OCI-LY7 (cell line): ENCODE results near the gene DCAF15. TPM values are rescaled to one million over a fixed set of nuclear protein-coding genes. Genes with fewer than 3 reads are reported as not detected.
A peak's percentile ranks its signal among the peaks of the same experiment; 100 is the strongest.

ENCODE experiments used
- BruUV-seq: library from RNA; stranded (reverse); fragments of 400-500 nt; replicated peaks from 2 replicates; lab custom pipeline; 2021; lab: Mats Ljungman, UMichigan
- CTCF ChIA-PET: fragments of 300-600 bp; sonication (Branson Sonifier 250); formaldehyde crosslinking; loops from one replicate; lab custom pipeline; 2022; ENCODE audit warnings: antibody characterized with exemption; ENCODE audit not compliant: unreplicated experiment; lab: Charles Lee
- POLR2A ChIA-PET: fragments of 300-600 bp; sonication (Branson Sonifier 250); formaldehyde crosslinking; loops from one replicate; lab custom pipeline; 2022; ENCODE audit warnings: antibody characterized with exemption; lab: Charles Lee
- DNase-seq: peaks from one replicate; pipeline ENCODE4 v3.0.0-alpha.2; 2015; ENCODE audit warnings: low spot score
- H2AFZ ChIP-seq: fragments of 200-600 bp; sonication (generic), shearing (Covaris generic); 2 replicates; pipeline ENCODE4 v1.6.1; 2014; ENCODE audit warnings: mild to moderate bottlenecking, antibody characterized with exemption, low read length, moderate library complexity
- H3K27ac ChIP-seq: fragments of 200-600 bp; sonication (generic); 2 replicates; pipeline ENCODE4 v1.5.1; 2014; ENCODE audit warnings: mixed run types, low read depth, mild to moderate bottlenecking, moderate library complexity, low read length, inconsistent platforms; ENCODE audit not compliant: poor library complexity, severe bottlenecking
- H3K36me3 ChIP-seq: fragments of 200-600 bp; sonication (generic); 2 replicates; pipeline ENCODE4 v1.6.1; 2014; ENCODE audit warnings: mild to moderate bottlenecking, antibody characterized with exemption, low read length, moderate library complexity, mixed read lengths; ENCODE audit not compliant: insufficient read depth
- H3K4me1 ChIP-seq: fragments of 200-600 bp; sonication (generic); 2 replicates; pipeline ENCODE4 v1.5.1; 2014; ENCODE audit warnings: mild to moderate bottlenecking, low read length; ENCODE audit not compliant: insufficient read depth, poor library complexity, severe bottlenecking
- H3K4me2 ChIP-seq: fragments of 200-600 bp; sonication (generic); 2 replicates; pipeline ENCODE4 v1.6.1; 2014; ENCODE audit warnings: mild to moderate bottlenecking, low read length
- H3K4me3 ChIP-seq: fragments of 200-600 bp; sonication (generic); 2 replicates; pipeline ENCODE4 v1.5.1; 2014; ENCODE audit warnings: mild to moderate bottlenecking, low read depth, low read length; ENCODE audit not compliant: poor library complexity, severe bottlenecking
- H3K79me2 ChIP-seq: fragments of 200-600 bp; sonication (generic); 2 replicates; pipeline ENCODE4 v1.6.1; 2016; ENCODE audit warnings: low read depth, mild to moderate bottlenecking, low read length, moderate library complexity, mixed read lengths; ENCODE audit not compliant: insufficient read depth
- H3K9me2 ChIP-seq: fragments of 200-600 bp; sonication (generic); 2 replicates; pipeline ENCODE4 v1.6.1; 2016; ENCODE audit warnings: mild to moderate bottlenecking, low read length, mixed read lengths; ENCODE audit not compliant: insufficient read depth
- H3K9me3 ChIP-seq: fragments of 200-600 bp; sonication (generic); 2 replicates; pipeline ENCODE4 v1.6.1; 2014; ENCODE audit warnings: mild to moderate bottlenecking, mixed run types, low read length, mixed read lengths
- H4K20me1 ChIP-seq: fragments of 200-600 bp; sonication (generic); 2 replicates; pipeline ENCODE4 v1.6.1; 2014; ENCODE audit warnings: mild to moderate bottlenecking, antibody characterized with exemption, low read length, moderate library complexity, mixed read lengths; ENCODE audit not compliant: insufficient read depth
- CTCF ChIP-seq: fragments of 200-600 bp; sonication (generic); conservative IDR thresholded peaks from 2 replicates; pipeline ENCODE4 v1.5.1; 2014; ENCODE audit warnings: mild to moderate bottlenecking, antibody characterized with exemption, low read length, moderate library complexity, mixed read lengths
- EZH2phosphoT487 ChIP-seq: fragments of 200-600 bp; sonication (generic); IDR thresholded peaks from 2 replicates; pipeline ENCODE4 v1.6.1; 2018; ENCODE audit warnings: low read depth, borderline replicate concordance, mild to moderate bottlenecking, mixed run types, antibody characterized with exemption, low read length, moderate library complexity, mixed read lengths
- intact Hi-C: fragments of 100-400 bp; cut with micrococcal nuclease; formaldehyde crosslinking; loops from one replicate; pipeline ENCODE4 v1.10.0; 2022; ENCODE audit not compliant: unreplicated experiment
- total RNA-seq, 2 experiments: library from RNA; depleted of rRNA in 1 of 2; stranded (reverse); fragments of >200 nt in 1 of 2; shearing (Covaris generic) in 1 of 2; gene quantifications; 2 replicates each; pipeline ENCODE4 v1.2.3, GENCODE V29; 2014 to 2022

Gene DCAF15
- total RNA-seq, 2 experiments from 2014 or later: 71.3 to 86.2 TPM

- H4K20me1 ChIP-seq: no peaks in the 10 kb centered on the region
- no peaks in the 10 kb centered on the region for H3K9me3 ChIP-seq
- no peak overlapping the region for H2AFZ ChIP-seq
- H3K4me1 ChIP-seq: peaks cover 16% of the 10 kb centered on the region
- no peaks in the 10 kb centered on the region for H3K9me2 ChIP-seq
- H3K4me3 ChIP-seq: no peak overlapping the region
- POLR2A ChIA-PET: no interaction called here
- intact Hi-C loops: loop anchor here (5.0 kb wide), 2 partner anchors 69 to 81 kb away; partner anchors contain the start of gene IL27RA
- BruUV-seq: no TSS peak
- CTCF ChIA-PET: no interaction called here
- TF ChIP-seq EZH2phosphoT487 (no peak), CTCF (no peak)
- DNase-seq: no peak
- no peak overlapping the region for H3K27ac ChIP-seq
- H3K4me2 ChIP-seq: peak overlapping the region; percentile 84; the same call in 1 of the 2 replicates
- peaks cover 16% of the 10 kb centered on the region for H3K79me2 ChIP-seq
- peaks cover 20% of the 10 kb centered on the region for H3K36me3 ChIP-seq
These were observed 1.3 kb upstream of the DCAF15 start for GRCh38 chr19:13951043-13951442.

GRCh38 chr19:13951799-13952153, 533 bp upstream of the DCAF15 start:
- H2AFZ ChIP-seq: peak overlapping the region; percentile 83
- ChIA-PET POLR2A (interaction anchor here (0.5 to 1.7 kb wide), 4 partner anchors 35 to 538 kb away, joined by 3 to 6 read pairs (median 4); no protein-coding TSS in a partner anchor), CTCF (no interaction called here)
- H4K20me1 ChIP-seq: no peaks in the 10 kb centered on the region
- no TSS peak for BruUV-seq
- no peaks in the 10 kb centered on the region for H3K9me3 ChIP-seq
- H3K9me2 ChIP-seq: no peaks in the 10 kb centered on the region
- H3K79me2 ChIP-seq: peaks cover 16% of the 10 kb centered on the region
- peak overlapping the region; percentile 85 for H3K4me3 ChIP-seq
- DNase-seq: peak; percentile 17
- peaks cover 27% of the 10 kb centered on the region for H3K36me3 ChIP-seq
- H3K27ac ChIP-seq: no peak overlapping the region
- H3K4me1 ChIP-seq: peaks cover 16% of the 10 kb centered on the region
- intact Hi-C loops: loop anchor here (1.0 to 5.0 kb wide), 4 partner anchors 33 to 81 kb away; partner anchors contain the start of genes IL27RA and RFX1
- peak overlapping the region; percentile 84 for H3K4me2 ChIP-seq
- no peak for TF ChIP-seq CTCF

- Histone ChIP-seq H4K20me1 (no peaks in the 10 kb centered on the region), H3K9me2 (no peaks in the 10 kb centered on the region), H3K36me3 (peaks cover 39% of the 10 kb centered on the region), H3K4me1 (peaks cover 16% of the 10 kb centered on the region), H3K79me2 (peaks cover 16% of the 10 kb centered on the region), H2AFZ (no peak overlapping the region), H3K4me3 (peak overlapping the region; percentile 85), H3K9me3 (no peaks in the 10 kb centered on the region), H3K4me2 (peak overlapping the region; percentile 81), H3K27ac (peak overlapping the region; percentile 2)
- CTCF ChIA-PET: interaction anchor here (0.7 kb wide), 1 partner anchor 106 kb away, joined by 3 read pairs; no protein-coding TSS in a partner anchor
- POLR2A ChIA-PET: interaction anchor here (0.8 to 1.7 kb wide), 5 partner anchors 24 to 69 kb away, joined by 3 to 6 read pairs (median 4); partner anchors contain the start of gene RFX1
- TF ChIP-seq CTCF: no peak
- no peak for TF ChIP-seq EZH2phosphoT487
- intact Hi-C loops: loop anchor here (1.0 to 5.0 kb wide), 4 partner anchors 32 to 79 kb away; partner anchors contain the start of genes IL27RA and RFX1
- peak; percentile 23 for DNase-seq
- BruUV-seq: no TSS peak
These were observed 722 bp downstream of the DCAF15 start for GRCh38 chr19:13952931-13953531.
